ENCODE data around the gene NACC2. TPM values are rescaled to one million over a fixed set of nuclear protein-coding genes. Genes with fewer than 3 reads are reported as not detected.

NACC2 gene
- total and polyA plus RNA-seq, 2 donors (not counting 3 experiments of a cell fraction or from before 2014, with no cell fraction given): 15.8 to 27.1 TPM

DNA sequence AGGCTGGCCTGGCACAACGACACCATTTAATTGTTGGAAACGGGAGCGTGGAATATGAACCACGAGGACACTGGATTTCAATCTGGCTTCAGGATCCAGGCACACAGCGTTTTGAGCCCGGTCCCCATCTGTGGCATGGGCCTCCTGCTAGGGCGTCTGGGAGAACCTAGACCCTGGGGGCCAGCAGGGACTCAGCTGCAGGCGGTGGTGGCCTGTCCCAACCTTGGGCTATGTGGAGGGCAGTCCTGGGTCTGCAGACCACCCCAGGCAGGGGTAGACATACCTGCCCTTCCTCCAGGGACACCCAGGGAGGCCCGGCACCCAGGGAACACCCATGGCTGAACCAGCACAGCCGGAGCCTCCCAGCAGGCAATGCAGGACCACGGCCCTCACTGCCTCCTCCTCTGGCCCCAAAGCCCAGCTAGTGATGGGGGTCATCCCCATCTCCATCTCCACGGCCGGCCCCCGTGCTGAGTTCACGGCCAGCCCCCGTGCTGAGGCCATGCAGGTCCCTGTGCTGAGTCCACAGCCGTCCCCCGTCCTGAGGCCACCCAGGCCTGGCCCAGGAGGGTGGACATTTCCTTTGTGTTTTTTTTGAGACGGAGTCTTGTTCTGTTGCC lies 115.4 kb downstream of the NACC2 start:
- TF ChIP-seq, protein P1, sequence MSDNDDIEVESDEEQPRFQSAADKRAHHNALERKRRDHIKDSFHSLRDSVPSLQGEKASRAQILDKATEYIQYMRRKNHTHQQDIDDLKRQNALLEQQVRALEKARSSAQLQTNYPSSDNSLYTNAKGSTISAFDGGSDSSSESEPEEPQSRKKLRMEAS (IDR thresholded peaks at IDR 0.05; ENCODE audit: insufficient read depth, insufficient read length): no peak
- TF ChIP-seq GATA2 (IDR thresholded peaks at IDR 0.05; ENCODE audit: insufficient read depth, insufficient read length, low read depth, low read length): no peak
- TF ChIP-seq JUN (IDR thresholded peaks at IDR 0.05; ENCODE audit: borderline replicate concordance, insufficient read depth, insufficient read length, low read depth): no peak
- no peak for TF ChIP-seq MYC (IDR thresholded peaks at IDR 0.05; ENCODE audit: low read depth, low read length)
- TF ChIP-seq FOS (IDR thresholded peaks at IDR 0.05; ENCODE audit: borderline replicate concordance, insufficient read depth, low read length): no peak
- no peak for TF ChIP-seq POLR2AphosphoS5 (IDR thresholded peaks at IDR 0.05; ENCODE audit: insufficient read depth, low read depth, low read length)
- TF ChIP-seq POLR2A (IDR thresholded peaks at IDR 0.05; ENCODE audit: low read depth, low read length): no peak
- TF ChIP-seq, protein P2, sequence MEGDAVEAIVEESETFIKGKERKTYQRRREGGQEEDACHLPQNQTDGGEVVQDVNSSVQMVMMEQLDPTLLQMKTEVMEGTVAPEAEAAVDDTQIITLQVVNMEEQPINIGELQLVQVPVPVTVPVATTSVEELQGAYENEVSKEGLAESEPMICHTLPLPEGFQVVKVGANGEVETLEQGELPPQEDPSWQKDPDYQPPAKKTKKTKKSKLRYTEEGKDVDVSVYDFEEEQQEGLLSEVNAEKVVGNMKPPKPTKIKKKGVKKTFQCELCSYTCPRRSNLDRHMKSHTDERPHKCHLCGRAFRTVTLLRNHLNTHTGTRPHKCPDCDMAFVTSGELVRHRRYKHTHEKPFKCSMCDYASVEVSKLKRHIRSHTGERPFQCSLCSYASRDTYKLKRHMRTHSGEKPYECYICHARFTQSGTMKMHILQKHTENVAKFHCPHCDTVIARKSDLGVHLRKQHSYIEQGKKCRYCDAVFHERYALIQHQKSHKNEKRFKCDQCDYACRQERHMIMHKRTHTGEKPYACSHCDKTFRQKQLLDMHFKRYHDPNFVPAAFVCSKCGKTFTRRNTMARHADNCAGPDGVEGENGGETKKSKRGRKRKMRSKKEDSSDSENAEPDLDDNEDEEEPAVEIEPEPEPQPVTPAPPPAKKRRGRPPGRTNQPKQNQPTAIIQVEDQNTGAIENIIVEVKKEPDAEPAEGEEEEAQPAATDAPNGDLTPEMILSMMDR (IDR thresholded peaks at IDR 0.05; ENCODE audit: extremely low read depth in 1 of 2, insufficient read depth in 1 of 2, low read depth in 1 of 2, low read length in 2 of 2): no peak
- no peak for TF ChIP-seq EZH2 (IDR thresholded peaks at IDR 0.05; ENCODE audit: borderline replicate concordance, low read depth, low read length, severe bottlenecking)
- DNase-seq (ENCODE audit: low read depth, low spot score): no peak
- H3K4me1 ChIP-seq (ENCODE audit: control insufficient read depth, extremely low read depth, insufficient read depth, low read length): peaks cover 4% of the 10 kb centered on the region
- H4K20me1 ChIP-seq (replicated peaks; ENCODE audit: control insufficient read depth, extremely low read depth, insufficient read depth, low read length): no peaks in the 10 kb centered on the region
- no peaks in the 10 kb centered on the region for H3K9me1 ChIP-seq (replicated peaks; ENCODE audit: control insufficient read depth, extremely low read depth, insufficient read depth, low read length)
- no TSS peak for BruUV-seq (replicated peaks)
- no peaks in the 10 kb centered on the region for H3K36me3 ChIP-seq (ENCODE audit: control insufficient read depth in 2 of 2, extremely low read depth in 1 of 2, insufficient read depth in 2 of 2, low read length in 2 of 2)
- no peaks in the 10 kb centered on the region for H3K9me3 ChIP-seq (replicated peaks; ENCODE audit: control insufficient read depth, insufficient read depth, low read length)
- no peaks in the 10 kb centered on the region for H3K27me3 ChIP-seq (ENCODE audit: control insufficient read depth in 2 of 2, insufficient read depth in 2 of 2, low read length in 2 of 2)
- CTCF ChIA-PET: no interaction called here
- H3K79me2 ChIP-seq (ENCODE audit: control insufficient read depth, insufficient read depth, low read length): no peaks in the 10 kb centered on the region
- no peak overlapping the region for H3K4me2 ChIP-seq (ENCODE audit: insufficient read depth, low read length)
- intact Hi-C loops (cut with micrococcal nuclease) (no loop called here), dilution Hi-C loops (cut with MboI; ENCODE audit: extremely low pct_ligation_motif_present, low sequenced_read_pairs) (no loop called here)
- POLR2A ChIA-PET: no interaction called here
- H3K9ac ChIP-seq (replicated peaks; ENCODE audit: extremely low read depth, insufficient read depth, low read length): no peak overlapping the region
- no peak overlapping the region for H2AFZ ChIP-seq (ENCODE audit: low read depth, low read length)
- FAIRE-seq: no peak
- no peak overlapping the region for H3K4me3 ChIP-seq (replicated peaks in 1 of 3; ENCODE audit: insufficient read depth in 1 of 3, low read depth in 1 of 3, low read length in 3 of 3)
- no peak overlapping the region for H3K27ac ChIP-seq (ENCODE audit: insufficient read depth, low read depth, low read length)
